Keratinocyte (primary cell): Measurements from ENCODE around the gene ITGAE. TPM values are rescaled to one million over a fixed set of nuclear protein-coding genes. Genes with fewer than 3 reads are reported as not detected.

Experiments
- DNase-seq: peaks from one replicate; pipeline ENCODE4 v3.0.0-alpha.2; 2011; ENCODE audit warnings: low read depth, missing footprints, low spot score
- FAIRE-seq: peaks from 2 replicates; lab custom pipeline; 2011; peaks lifted over from hg19 to GRCh38; lab: Jason Lieb, UNC
- H2AFZ ChIP-seq: 2 replicates; pipeline ENCODE4 v1.6.0; 2012; ENCODE audit warnings: low read length, control low read depth, inconsistent platforms; ENCODE audit not compliant: control insufficient read depth
- H3K27ac ChIP-seq: 2 replicates; pipeline ENCODE4 v1.5.1; 2011; ENCODE audit warnings: low read length; ENCODE audit not compliant: control insufficient read depth, insufficient read depth
- H3K27me3 ChIP-seq: 3 replicates; pipeline ENCODE4 v1.6.0; 2011; ENCODE audit warnings: low read length; ENCODE audit not compliant: control insufficient read depth, insufficient read depth; ENCODE audit errors: extremely low read depth
- H3K36me3 ChIP-seq, 2 experiments: 2 replicates in 1 of 2; 3 replicates in 1 of 2; pipeline ENCODE4 v1.5.1; 2011; ENCODE audit warnings: low read length in 2 of 2, mild to moderate bottlenecking in 1 of 2; ENCODE audit not compliant: control insufficient read depth in 2 of 2, insufficient read depth in 2 of 2; ENCODE audit errors: extremely low read depth in 1 of 2
- H3K4me1 ChIP-seq: 3 replicates; pipeline ENCODE4 v1.5.1; 2011; ENCODE audit warnings: low read length; ENCODE audit not compliant: control insufficient read depth, insufficient read depth; ENCODE audit errors: extremely low read depth
- H3K4me2 ChIP-seq: 3 replicates; pipeline ENCODE4 v1.6.0; 2011; ENCODE audit warnings: low read depth, low read length; ENCODE audit not compliant: control insufficient read depth, insufficient read depth; ENCODE audit errors: extremely low read depth
- H3K4me3 ChIP-seq, 3 experiments: fragments of 200-600 bp in 1 of 3; sonication (generic) in 1 of 3; 2 replicates in 2 of 3; 3 replicates in 1 of 3; pipeline ENCODE4 v1.5.1; 2011 to 2016; ENCODE audit warnings: low read length in 3 of 3, mild to moderate bottlenecking in 3 of 3, control low read depth in 2 of 3, inconsistent platforms in 1 of 3, low read depth in 1 of 3, mixed read lengths in 1 of 3, mixed run types in 1 of 3, moderate library complexity in 1 of 3; ENCODE audit not compliant: control insufficient read depth in 2 of 3, insufficient read depth in 2 of 3; ENCODE audit errors: extremely low read depth in 1 of 3
- H3K79me2 ChIP-seq: 2 replicates; pipeline ENCODE4 v1.6.0; 2012; ENCODE audit warnings: low read length; ENCODE audit not compliant: control insufficient read depth, insufficient read depth
- H3K9ac ChIP-seq: 3 replicates; pipeline ENCODE4 v1.6.0; 2011; ENCODE audit warnings: low read length; ENCODE audit not compliant: control insufficient read depth, insufficient read depth; ENCODE audit errors: extremely low read depth
- H3K9me1 ChIP-seq: 3 replicates; pipeline ENCODE4 v1.6.0; 2011; ENCODE audit warnings: low read length; ENCODE audit not compliant: control insufficient read depth, insufficient read depth; ENCODE audit errors: extremely low read depth
- H3K9me3 ChIP-seq: 2 replicates; pipeline ENCODE4 v1.5.1; 2012; ENCODE audit warnings: low read depth, low read length; ENCODE audit not compliant: control insufficient read depth
- H4K20me1 ChIP-seq: 3 replicates; pipeline ENCODE4 v1.6.0; 2011; ENCODE audit warnings: low read length; ENCODE audit not compliant: control insufficient read depth, insufficient read depth; ENCODE audit errors: extremely low read depth
- EZH2 ChIP-seq: IDR thresholded peaks from one replicate; pipeline ENCODE4 v1.6.1; 2012; ENCODE audit warnings: inconsistent platforms, mild to moderate bottlenecking, low read length, moderate library complexity
- dilution Hi-C: fragments of 300-500 bp; cut with MboI; formaldehyde crosslinking; loops from one replicate; pipeline ENCODE4 v1.7.0; 2020; ENCODE audit warnings: low sequenced_read_pairs; ENCODE audit not compliant: extremely low pct_ligation_motif_present
- polyA plus RNA-seq, 5 experiments: library from polyadenylated mRNA; depleted of rRNA in 3 of 5; stranded (reverse) in 3 of 5; stranded (forward) in 1 of 5; unstranded in 1 of 5; fragments of >200 nt; gene quantifications; 1 replicate in 1 of 5; 2 replicates in 3 of 5; 3 replicates in 1 of 5; pipeline versions ENCODE4 v1.2.1 to v1.2.3, GENCODE V29; 2011 to 2012; ENCODE audit warnings: missing spikeins in 2 of 5, low read depth in 1 of 5, low replicate concordance in 1 of 5
- TF ChIP-seq, protein P1 (sequence below), 3 experiments: IDR thresholded peaks in 1 of 3; conservative IDR thresholded peaks in 1 of 3; optimal IDR thresholded peaks in 1 of 3; 2 replicates in 2 of 3; 3 replicates in 1 of 3; pipeline versions ENCODE3 to v1.5.1; 2011; ENCODE audit warnings: low read length in 3 of 3, mild to moderate bottlenecking in 3 of 3, moderate library complexity in 2 of 3, control low read depth in 1 of 3, inconsistent platforms in 1 of 3; ENCODE audit not compliant: insufficient read depth in 2 of 3; ENCODE audit errors: extremely low read depth in 1 of 3

ITGAE gene
- polyA plus RNA-seq, 1 donor (not counting 4 experiments of a cell fraction or from before 2014, with no cell fraction given) = 66.6 TPM

- H3K9me3 ChIP-seq = no peaks in the 10 kb centered on the region
- DNase-seq (no peak), FAIRE-seq (no peak)
- no peak overlapping the region for H3K4me3 ChIP-seq
- H3K27ac ChIP-seq = no peak overlapping the region
- dilution Hi-C loops = no loop called here
- no peak overlapping the region for H3K9ac ChIP-seq
- H3K79me2 ChIP-seq = no peaks in the 10 kb centered on the region
- no peaks in the 10 kb centered on the region for H4K20me1 ChIP-seq
- H3K4me1 ChIP-seq = peaks cover 8% of the 10 kb centered on the region
- H3K36me3 ChIP-seq = peaks cover 9 to 27% of the 10 kb centered on the region in 2 experiments
- TF ChIP-seq, protein P1, sequence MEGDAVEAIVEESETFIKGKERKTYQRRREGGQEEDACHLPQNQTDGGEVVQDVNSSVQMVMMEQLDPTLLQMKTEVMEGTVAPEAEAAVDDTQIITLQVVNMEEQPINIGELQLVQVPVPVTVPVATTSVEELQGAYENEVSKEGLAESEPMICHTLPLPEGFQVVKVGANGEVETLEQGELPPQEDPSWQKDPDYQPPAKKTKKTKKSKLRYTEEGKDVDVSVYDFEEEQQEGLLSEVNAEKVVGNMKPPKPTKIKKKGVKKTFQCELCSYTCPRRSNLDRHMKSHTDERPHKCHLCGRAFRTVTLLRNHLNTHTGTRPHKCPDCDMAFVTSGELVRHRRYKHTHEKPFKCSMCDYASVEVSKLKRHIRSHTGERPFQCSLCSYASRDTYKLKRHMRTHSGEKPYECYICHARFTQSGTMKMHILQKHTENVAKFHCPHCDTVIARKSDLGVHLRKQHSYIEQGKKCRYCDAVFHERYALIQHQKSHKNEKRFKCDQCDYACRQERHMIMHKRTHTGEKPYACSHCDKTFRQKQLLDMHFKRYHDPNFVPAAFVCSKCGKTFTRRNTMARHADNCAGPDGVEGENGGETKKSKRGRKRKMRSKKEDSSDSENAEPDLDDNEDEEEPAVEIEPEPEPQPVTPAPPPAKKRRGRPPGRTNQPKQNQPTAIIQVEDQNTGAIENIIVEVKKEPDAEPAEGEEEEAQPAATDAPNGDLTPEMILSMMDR (optimal IDR thresholded peaks at IDR 0.05 in 1 of 3, IDR thresholded peaks at IDR 0.05 in 1 of 3, conservative IDR thresholded peaks at IDR 0.05 in 1 of 3; ENCODE audit: extremely low read depth in 1 of 3, insufficient read depth in 2 of 3, low read length in 3 of 3) = no peak
- TF ChIP-seq EZH2 = no peak
- no peaks in the 10 kb centered on the region for H3K27me3 ChIP-seq
- no peak overlapping the region for H2AFZ ChIP-seq
- no peak overlapping the region for H3K4me2 ChIP-seq
- no peaks in the 10 kb centered on the region for H3K9me1 ChIP-seq
Observed at GRCh38 chr17:3715296-3715695, 85.7 kb downstream of the ITGAE start.

- Histone ChIP-seq H3K79me2 (no peaks in the 10 kb centered on the region), H3K36me3 (peaks cover 9 to 23% of the 10 kb centered on the region in 2 experiments), H3K27ac (no peak overlapping the region), H3K4me2 (no peak overlapping the region), H3K4me1 (peaks cover 2% of the 10 kb centered on the region), H4K20me1 (no peaks in the 10 kb centered on the region), H3K27me3 (no peaks in the 10 kb centered on the region), H3K9ac (no peak overlapping the region), H3K9me3 (no peaks in the 10 kb centered on the region), H2AFZ (no peak overlapping the region), H3K9me1 (no peaks in the 10 kb centered on the region), H3K4me3 (no peak overlapping the region)
- dilution Hi-C loops = no loop called here
- DNase-seq (no peak), FAIRE-seq (no peak)
- no peak for TF ChIP-seq EZH2
- TF ChIP-seq, protein P1 (optimal IDR thresholded peaks at IDR 0.05 in 1 of 3, IDR thresholded peaks at IDR 0.05 in 1 of 3, conservative IDR thresholded peaks at IDR 0.05 in 1 of 3; ENCODE audit: extremely low read depth in 1 of 3, insufficient read depth in 2 of 3, low read length in 3 of 3) = no peak
Observed at GRCh38 chr17:3712811-3713463, 88.1 kb downstream of the ITGAE start.
